T-helper 1 cell (primary cell): ENCODE measurements around the gene MEF2B.
"Not testable (repeated sequence)": the region's sequence is repeated elsewhere in the genome, so short reads cannot be mapped to it uniquely, and the experiment has no call there.

Experiments
- DNase-seq, 5 donors: peaks; one replicate each; pipeline ENCODE4 v3.0.0-alpha.2; 2012 to 2020

The MEF2B gene

DNA sequence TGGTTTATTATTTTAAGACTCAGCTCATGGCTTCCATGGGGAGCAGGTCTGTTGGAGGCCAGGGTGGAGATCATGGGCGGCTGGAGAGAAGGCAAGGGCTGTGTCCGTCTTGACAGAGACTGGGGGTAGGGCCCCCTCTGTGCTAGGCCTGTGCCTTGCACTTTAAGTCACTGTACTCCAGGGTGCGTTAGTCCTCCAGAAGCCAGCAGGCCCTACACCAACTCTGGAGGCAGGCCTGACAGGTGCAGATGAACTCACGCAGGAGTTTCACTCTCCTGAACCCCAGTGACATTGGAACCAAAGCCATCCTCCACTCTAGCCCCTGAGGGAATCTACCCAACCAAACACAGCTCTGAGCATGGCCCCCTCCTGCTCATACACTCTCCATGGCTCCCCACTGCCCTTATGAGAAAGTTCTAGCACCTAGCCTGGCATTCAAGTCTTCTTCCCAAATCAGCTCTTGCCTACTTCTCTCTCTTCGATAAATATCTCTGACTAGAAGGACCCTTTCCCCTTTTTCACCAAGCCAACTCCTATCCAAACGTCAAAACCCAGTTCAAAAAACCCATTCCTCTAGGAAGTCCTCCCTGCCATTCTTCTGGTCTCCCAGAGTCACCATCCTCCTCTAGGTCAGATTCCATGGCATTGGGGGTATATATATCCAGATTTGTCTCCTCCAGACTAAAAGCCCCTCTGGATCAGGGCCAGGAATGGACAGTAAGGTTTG is 15.1 kb downstream of the MEF2B start:
- DNase-seq, result no peak

DNA sequence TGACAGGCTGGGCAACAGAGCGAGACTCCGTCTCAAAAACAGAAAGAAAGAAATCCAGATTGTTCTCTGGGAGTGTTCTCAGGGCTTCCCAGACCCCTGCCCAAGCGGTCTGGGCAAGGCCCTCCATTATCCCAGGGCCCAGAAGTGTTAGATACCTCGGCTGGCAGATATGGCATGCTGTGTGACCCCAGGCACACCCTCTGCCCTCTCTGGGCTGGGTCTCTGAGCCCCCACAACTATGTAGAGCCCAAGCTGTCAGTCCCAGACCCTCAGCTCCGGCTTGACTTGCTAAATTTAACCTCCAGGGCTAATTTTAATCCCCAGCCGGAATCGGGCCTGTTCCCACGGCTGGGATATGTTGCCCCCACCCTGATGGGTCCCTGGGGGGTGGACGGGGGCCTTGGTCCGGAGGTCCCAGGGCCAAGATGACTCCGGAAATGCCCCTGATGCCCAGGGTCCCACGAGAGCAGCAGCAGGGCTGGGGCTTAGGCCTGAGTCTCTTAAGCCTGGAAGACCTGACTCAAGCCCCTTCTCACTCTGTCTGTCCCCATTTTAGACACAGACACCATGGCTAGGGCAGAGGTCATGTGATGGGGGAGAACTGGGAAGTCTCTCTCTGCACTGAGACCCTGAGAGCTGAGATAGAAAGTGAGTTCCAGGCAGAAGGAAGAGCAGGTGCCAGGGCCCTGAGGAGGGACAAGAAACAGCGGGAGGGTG is 17.2 kb downstream of the MEF2B start:
- DNase-seq, result no peak

- DNase-seq, result no peak
Observed at GRCh38 chr19:19151418-19151817, 18.6 kb downstream of the MEF2B start.

DNA sequence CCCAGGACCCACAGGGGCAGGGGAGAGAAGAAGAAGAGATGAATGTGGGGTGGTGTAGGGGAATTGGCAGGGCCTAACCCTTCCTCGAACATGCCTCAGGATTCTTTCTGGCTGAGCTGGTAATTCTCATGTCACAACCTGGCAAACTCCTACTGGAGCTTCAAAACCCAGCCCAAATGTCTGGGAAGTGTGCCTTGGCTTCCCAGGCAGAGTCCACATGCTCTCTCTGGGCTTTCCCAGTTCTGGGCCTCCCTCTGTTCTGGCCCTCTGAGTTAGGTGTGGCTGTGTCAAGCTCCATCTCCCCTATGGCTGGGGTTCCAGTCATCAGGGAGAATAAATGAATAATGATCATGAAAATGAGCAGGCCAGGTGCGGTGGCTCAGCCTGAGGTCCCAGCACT is 20.6 kb downstream of the MEF2B start:
- DNase-seq, result no peak

DNA sequence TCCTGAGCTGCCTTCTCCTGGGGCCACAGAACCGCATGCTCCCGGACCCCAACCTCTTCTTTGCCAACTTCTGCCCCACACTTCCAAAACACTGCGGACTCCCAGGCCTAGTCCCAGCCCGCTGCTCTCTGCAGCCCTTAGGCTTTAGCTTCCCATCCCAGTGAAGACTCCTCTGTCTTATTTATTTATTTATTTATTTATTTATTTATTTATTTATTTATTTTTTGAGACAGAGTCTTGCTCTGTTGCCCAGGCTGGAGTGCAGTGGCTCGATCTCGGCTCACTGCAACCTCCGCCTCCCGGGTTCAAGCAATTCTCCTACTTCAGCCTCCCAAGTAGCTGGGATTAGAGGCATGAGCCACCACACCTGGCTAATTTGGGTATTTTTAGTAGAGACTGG is 21.6 kb downstream of the MEF2B start:
- not testable (repeated sequence) for DNase-seq

DNA sequence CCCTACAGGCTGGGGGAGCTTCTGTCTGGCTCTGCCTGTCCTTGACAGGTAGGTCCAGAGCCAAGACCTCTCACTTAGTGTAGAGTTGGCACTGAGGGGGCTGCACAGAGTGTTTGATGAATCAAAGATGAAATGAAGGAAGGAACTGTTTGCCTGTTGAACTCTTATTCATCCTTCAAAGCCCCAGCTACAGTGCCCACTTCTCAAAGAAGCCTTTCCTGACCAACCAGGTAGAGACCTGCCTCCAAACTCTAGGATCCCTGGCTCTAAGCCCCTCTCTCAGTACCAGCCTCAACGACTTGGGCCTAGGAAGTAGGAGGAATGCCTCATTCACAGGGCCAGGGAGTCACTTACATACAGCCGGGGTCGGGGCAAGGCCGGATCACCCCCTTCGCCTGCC is 22.7 kb downstream of the MEF2B start:
- DNase-seq, result no peak

DNA sequence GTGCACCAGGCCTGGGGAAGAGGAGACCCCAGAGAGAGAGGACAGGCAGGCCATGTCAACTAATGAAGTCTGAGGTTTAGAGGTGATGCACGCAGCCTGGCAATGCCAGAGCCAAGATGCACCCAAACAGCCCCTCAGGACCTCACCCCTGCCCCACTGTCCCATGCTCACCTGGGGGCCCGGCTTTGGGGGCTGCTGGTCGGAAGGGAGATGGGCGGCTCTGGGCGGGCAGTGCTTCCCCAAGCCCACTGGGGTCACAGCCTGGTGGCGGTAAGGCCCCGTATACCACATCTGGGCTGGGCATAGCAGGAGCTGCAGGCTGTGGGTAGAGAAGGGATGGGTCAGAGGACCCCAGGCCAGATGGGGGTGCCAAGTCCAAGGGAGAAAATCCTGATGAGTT is 23.2 kb downstream of the MEF2B start:
- no peak for DNase-seq

DNA sequence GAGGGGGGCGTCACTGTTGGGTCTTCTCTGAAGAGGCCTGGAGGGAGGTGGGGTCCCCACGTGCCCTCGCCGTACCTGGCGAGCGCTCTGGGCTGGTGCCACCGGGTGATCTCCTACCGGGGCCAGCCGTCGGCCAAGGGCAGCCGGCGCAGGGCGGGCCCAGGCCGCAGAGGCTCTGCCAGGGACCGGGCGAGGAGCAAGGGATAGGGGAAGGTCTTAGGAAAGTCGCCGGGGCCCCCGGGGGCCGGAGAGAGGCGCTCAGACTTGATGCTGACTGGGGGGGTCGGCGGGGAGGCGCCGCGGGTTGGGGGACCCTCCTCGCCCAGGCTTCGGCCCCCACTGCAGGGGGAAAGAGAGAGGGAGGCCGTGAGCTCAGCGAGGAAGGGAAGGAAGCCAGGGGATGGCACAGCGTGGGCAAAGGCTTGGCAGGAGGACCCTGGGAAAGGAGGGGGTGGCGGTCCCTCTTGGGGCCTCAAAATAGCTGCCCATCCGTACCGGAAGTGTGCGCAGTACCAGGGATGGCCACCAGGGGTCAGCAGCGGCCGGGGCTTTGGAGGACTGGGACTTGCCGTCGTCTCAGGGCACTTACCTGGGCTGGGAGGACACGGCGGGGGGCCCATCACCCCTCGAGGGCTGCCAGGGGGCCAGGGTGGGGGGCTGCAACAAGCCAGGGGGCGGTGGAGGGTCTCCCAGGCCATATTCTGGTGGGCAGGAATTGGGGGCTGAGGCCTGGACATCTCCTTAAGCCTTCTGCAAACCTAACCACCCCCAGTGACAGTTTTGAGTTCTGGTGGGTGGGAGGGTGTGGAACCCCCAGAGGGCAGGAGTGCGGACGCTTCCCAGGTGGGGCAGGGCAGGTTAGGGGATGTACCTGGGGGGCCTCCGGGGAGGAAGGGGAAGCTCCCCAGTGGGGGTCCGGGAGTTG is 24.1 kb downstream of the MEF2B start:
- peak; percentile 56 to 82 (median 76) for DNase-seq

DNA sequence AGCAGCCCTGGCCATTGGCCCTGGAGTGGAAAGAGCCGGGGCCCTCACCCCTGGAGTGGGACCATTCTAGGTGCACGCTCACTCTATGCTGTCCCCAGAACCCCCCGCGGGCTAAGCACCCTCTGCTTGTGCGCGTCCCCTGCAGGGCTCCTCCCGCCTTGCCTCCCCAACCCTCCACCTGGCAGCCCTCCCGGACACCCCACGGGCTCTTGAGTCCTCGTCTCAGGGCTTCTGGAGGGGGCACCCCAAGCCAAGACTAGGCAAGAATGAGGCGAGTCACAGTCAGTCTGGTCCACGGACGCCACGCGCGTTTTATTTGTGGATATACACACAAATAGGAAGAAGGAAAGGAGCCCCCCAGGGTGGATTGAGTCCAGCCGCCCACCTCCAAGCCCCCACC is 24.8 kb downstream of the MEF2B start:
- no peak for DNase-seq

DNA sequence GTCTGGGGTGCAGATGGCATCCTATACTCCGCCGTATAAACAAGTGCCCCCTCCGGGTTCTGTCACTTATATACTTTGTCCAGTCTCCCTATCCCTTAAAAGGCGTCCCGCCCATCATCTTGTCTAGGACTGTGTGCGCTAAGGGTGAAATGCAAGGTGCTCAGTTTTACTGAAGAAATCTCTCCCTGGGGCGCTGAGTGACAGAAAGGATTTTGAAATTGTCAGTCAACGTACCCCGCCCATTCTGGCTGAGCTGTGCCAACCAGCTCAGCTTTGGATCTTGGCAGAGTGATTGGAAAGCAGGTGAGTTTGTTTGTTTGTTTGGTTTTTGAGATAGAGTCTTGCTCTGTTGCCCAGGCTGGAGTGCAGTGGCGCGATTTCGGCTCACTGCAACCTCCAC is 27.7 kb downstream of the MEF2B start:
- DNase-seq, result no peak

DNA sequence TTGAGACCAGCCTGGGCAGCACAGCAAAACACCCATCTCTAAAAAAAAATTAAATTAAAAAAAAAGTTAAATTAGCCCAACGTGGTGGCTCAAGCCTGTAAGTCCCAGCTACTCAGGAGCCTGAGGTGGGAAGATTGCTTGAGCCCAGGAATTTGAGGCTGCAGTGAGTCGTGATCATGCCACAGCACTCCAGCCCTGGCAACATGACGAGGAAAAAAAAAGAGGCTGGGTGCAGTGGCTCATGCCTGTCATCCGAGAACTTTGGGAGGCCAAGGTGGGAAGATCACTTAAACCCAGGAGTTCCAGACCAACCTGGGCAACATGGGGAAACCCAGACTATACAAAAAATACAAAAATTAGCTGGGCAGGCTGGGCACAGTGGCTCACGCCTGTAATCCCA is 29.6 kb downstream of the MEF2B start:
- no peak for DNase-seq

DNA sequence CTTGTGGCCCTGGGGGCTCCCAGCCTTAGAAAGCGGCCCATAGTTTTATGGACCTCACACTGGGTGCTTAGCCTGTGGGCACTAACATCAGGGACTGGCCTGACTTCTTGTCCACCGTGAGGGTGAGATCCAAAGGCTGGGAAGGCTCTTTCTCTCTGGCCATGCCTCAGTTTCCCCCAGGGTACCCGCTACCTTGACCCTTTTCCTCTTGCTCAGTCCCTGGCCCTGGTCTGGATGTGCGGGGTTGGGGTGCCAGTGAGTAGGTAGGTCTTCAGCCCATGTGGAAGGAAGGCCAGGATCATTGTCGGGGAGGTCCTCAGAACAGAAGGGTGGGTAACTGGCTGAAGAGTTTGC is 30.2 kb downstream of the MEF2B start:
- no peak for DNase-seq

- DNase-seq, result peak; percentile 85 to 97 (median 91)
Observed at GRCh38 chr19:19138109-19138981, 31.7 kb downstream of the MEF2B start, which contains the start of gene TMEM161A. Gene TMEM161A (minus strand): TSS chr19:19138478. CDS start chr19:19138428, 50 bp downstream.

DNA sequence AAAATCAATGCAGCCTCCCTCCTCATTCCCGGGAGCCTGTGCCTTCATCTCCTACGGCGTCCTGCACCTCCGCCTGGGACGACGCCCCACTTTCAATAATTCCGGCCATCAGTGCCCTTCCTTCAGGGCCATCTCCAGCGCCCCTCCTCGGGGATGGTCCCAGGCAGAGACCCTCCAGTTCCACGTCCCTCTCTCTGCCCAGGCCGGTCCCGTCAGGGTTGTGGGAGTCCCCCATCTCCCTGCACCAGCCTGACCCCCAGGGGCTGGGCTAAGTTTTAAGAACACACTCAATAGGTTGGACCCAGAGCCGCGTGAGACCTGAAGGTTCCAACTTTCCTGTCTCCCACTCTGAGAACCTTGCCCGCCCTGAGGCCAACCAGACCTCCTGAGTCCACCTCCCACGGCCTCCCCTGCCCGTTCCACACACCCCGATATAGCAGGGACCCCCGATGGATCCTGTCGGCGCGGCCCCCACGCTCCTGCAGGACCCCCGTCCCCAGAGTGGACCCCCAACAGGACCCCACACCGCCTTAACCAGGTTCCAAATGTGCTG is 32.4 kb downstream of the MEF2B start:
- DNase-seq, result no peak

DNA sequence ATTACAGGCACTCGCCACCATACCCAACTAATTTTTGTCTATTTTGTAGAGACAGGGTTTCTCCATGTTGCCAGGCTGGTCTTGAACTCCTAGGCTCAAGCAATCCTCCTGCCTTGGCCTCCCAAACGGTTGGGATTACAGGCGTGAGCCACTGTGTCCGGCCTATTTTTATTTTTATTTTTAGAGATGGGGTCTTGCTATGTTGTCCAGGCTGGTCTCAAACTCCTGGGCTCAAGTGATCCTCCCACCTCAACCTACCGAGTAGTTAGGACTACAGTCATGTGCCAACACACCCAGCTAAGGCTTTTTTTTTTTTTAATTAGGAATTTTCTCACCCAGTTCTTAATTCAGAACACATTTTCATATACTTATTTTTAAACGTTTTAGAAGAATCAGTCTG is 34.4 kb downstream of the MEF2B start:
- DNase-seq, result not testable (repeated sequence)

- peak in 2 of 5 donors; percentile 24 to 28 for DNase-seq
Observed at GRCh38 chr19:19134687-19135158, 35.3 kb downstream of the MEF2B start.

DNA sequence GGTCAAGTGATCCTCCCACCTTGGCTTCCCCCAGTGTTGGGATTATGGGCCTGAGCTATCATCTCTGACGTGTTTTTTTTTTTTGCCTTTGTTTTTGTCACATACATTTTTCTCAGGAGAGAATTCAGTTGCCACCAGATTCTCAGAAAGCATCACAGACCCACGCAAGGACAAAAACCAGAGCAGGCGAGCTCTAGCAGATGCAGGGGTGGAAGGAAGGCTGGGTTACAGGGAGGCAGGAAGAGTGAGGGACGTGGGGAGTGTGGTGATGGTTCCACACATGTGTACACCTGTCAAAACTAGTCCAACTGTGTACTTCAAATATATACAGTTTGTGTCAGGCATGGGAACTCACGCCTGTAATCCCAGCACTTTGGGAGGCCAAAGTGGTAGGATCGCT is 36.1 kb downstream of the MEF2B start:
- DNase-seq, result no peak

DNA sequence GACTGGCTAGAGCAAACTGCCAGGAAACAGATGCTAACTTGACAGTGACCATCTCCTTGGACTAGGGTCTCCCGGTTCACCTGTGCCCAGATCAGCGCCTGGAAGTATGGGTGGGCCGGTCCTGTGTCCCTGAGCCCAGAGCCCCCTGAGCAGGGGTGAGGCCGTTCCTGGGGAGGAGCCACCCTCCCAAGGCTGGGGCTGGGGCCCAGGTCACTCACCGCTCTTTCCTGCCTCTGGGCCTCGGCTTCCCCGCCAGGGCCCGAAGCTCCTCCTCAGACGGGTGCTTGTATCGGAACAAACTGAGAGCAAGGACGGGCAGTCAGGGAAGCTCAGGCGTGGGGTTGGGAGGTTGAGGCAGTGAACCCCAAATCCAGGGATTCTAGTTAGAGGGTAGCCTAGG is 37.2 kb downstream of the MEF2B start:
- DNase-seq, result no peak

GRCh38 chr19:19131989-19132388 is 38.1 kb downstream of the MEF2B start:
- DNase-seq, result no peak

GRCh38 chr19:19126102-19126501 is 44.0 kb downstream of the MEF2B start:
- no peak for DNase-seq

DNA sequence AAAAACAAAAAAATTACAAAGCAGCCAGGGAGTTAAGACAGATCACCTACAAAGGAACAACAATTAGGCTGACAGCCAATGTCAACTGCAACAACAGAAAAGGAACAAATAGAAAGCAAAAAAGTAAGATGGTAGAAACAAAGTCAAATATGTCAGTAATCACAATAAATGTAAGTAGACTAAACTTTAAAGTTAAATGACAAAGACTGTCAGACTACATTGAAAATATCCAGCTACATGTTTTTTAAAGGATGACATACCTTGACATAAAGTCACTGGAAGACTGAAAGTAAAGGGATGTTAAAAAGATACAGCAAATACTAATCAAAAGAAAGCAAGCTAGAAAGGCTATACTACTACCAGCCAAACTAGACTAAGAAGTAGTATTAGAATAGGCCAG is 46.7 kb downstream of the MEF2B start:
- no peak for DNase-seq

GRCh38 chr19:19122902-19123301 is 47.2 kb downstream of the MEF2B start:
- DNase-seq, result no peak
